GM12872 (cell line): ENCODE measurements around the gene RTN4RL1.
A peak's percentile ranks its signal among the peaks of the same experiment; 100 is the strongest.

Experiments
- CTCF ChIP-seq: IDR thresholded peaks from 3 replicates; pipeline ENCODE4 v1.5.1; 2011; ENCODE audit warnings: low read depth, mild to moderate bottlenecking, low read length, moderate library complexity; ENCODE audit not compliant: insufficient read depth

Gene RTN4RL1

GRCh38 chr17:2047590-2047989, 22.5 kb upstream of the RTN4RL1 start:
- TF ChIP-seq CTCF: no peak

GRCh38 chr17:2044263-2044894, 19.2 kb upstream of the RTN4RL1 start:
- TF ChIP-seq CTCF: no peak

- TF ChIP-seq CTCF: no peak
Measured at GRCh38 chr17:2043785-2044184, 18.7 kb upstream of the RTN4RL1 start.

GRCh38 chr17:2042933-2043332, 17.8 kb upstream of the RTN4RL1 start:
- TF ChIP-seq CTCF: 0 out of 3 replicates have a peak, but pooled peaks have one; percentile 25

- peak; percentile 24; the same call in 1 of the 3 replicates for TF ChIP-seq CTCF
Measured at GRCh38 chr17:2042390-2042847, 17.3 kb upstream of the RTN4RL1 start.

- peak; percentile 44; the same call in 1 of the 3 replicates for TF ChIP-seq CTCF
Measured at GRCh38 chr17:2041561-2042389, 16.6 kb upstream of the RTN4RL1 start, which contains the start of gene OVCA2. OVCA2 (plus strand) TSS chr17:2042022; CDS start chr17:2042048, 26 bp downstream.

- TF ChIP-seq CTCF: no peak
Measured at GRCh38 chr17:2040942-2041560, 15.9 kb upstream of the RTN4RL1 start.
